Jurkat, Clone E6-1 (cell line): ENCODE measurements around the gene EMILIN2.
"Not testable (repeated sequence)": the region's sequence is repeated elsewhere in the genome, so short reads cannot be mapped to it uniquely, and the experiment has no call there.

Experiments
- DNase-seq: peaks from one replicate; pipeline ENCODE4 v3.0.0-alpha.2; 2011; ENCODE audit warnings: low read depth, low spot score
- H3K4me3 ChIP-seq: 2 replicates; pipeline ENCODE4 v1.5.1; 2011; ENCODE audit warnings: mild to moderate bottlenecking, low read length, control low read depth, moderate library complexity

EMILIN2 gene

GRCh38 chr18:2866465-2866864, 19.7 kb downstream of the EMILIN2 start:
- not testable (repeated sequence) for H3K4me3 ChIP-seq, DNase-seq

GRCh38 chr18:2869207-2869606, 22.4 kb downstream of the EMILIN2 start:
- DNase-seq, result no peak
- H3K4me3 ChIP-seq, result no peak overlapping the region

- H3K4me3 ChIP-seq, result no peak overlapping the region
- no peak for DNase-seq
These were observed 24.4 kb downstream of the EMILIN2 start for GRCh38 chr18:2871111-2871720.

- H3K4me3 ChIP-seq, result no peak overlapping the region
- no peak for DNase-seq
These were observed 25.3 kb downstream of the EMILIN2 start for GRCh38 chr18:2872095-2872494.

GRCh38 chr18:2874765-2875164, 28.0 kb downstream of the EMILIN2 start:
- no peak overlapping the region for H3K4me3 ChIP-seq
- no peak for DNase-seq

- no peak overlapping the region for H3K4me3 ChIP-seq
- no peak for DNase-seq
These were observed 32.0 kb downstream of the EMILIN2 start for GRCh38 chr18:2878656-2879330.

GRCh38 chr18:2879889-2880288, 33.1 kb downstream of the EMILIN2 start:
- H3K4me3 ChIP-seq, result no peak overlapping the region
- no peak for DNase-seq

- no peak overlapping the region for H3K4me3 ChIP-seq
- DNase-seq, result no peak
These were observed 33.7 kb downstream of the EMILIN2 start for GRCh38 chr18:2880473-2880872.

- no peak for DNase-seq
- H3K4me3 ChIP-seq, result no peak overlapping the region
These were observed 34.5 kb downstream of the EMILIN2 start for GRCh38 chr18:2881088-2881839.

GRCh38 chr18:2881840-2882195, 35.0 kb downstream of the EMILIN2 start:
- no peak overlapping the region for H3K4me3 ChIP-seq
- DNase-seq, result no peak

GRCh38 chr18:2882201-2882600, 35.4 kb downstream of the EMILIN2 start:
- DNase-seq, result no peak
- no peak overlapping the region for H3K4me3 ChIP-seq

- peak; percentile 70 for DNase-seq
- peak overlapping the region; percentile 3; the same call in 1 of the 2 replicates for H3K4me3 ChIP-seq
These were observed 36.4 kb downstream of the EMILIN2 start for GRCh38 chr18:2883076-2883735.

GRCh38 chr18:2884706-2885285, 38.0 kb downstream of the EMILIN2 start:
- no peak for DNase-seq
- no peak overlapping the region for H3K4me3 ChIP-seq

GRCh38 chr18:2887470-2887869, 40.7 kb downstream of the EMILIN2 start:
- DNase-seq, result no peak
- no peak overlapping the region for H3K4me3 ChIP-seq

- H3K4me3 ChIP-seq, result no peak overlapping the region
- peak; percentile 20 for DNase-seq
These were observed 43.0 kb downstream of the EMILIN2 start for GRCh38 chr18:2889761-2890192.

GRCh38 chr18:2890606-2891005, 43.8 kb downstream of the EMILIN2 start:
- DNase-seq, result no peak
- H3K4me3 ChIP-seq, result no peak overlapping the region

GRCh38 chr18:2891526-2892431, 45.0 kb downstream of the EMILIN2 start:
- H3K4me3 ChIP-seq, result no peak overlapping the region
- DNase-seq, result no peak

GRCh38 chr18:2893056-2893455, 46.2 kb downstream of the EMILIN2 start:
- no peak overlapping the region for H3K4me3 ChIP-seq
- no peak for DNase-seq

- DNase-seq, result no peak
- no peak overlapping the region for H3K4me3 ChIP-seq
These were observed 46.9 kb downstream of the EMILIN2 start for GRCh38 chr18:2893676-2894075.
